SK-N-SH (cell line): ENCODE measurements around the gene RAPGEF2. TPM values are rescaled to one million over a fixed set of nuclear protein-coding genes. Genes with fewer than 3 reads are reported as not detected.

Experiments used
- CTCF ChIA-PET: fragments of 300-600, 350-600 bp; formaldehyde crosslinking; extraction: SDS; loops from one replicate; lab custom pipeline; 2021; lab: Yijun Ruan, JAX
- POLR2A ChIA-PET: fragments of 350-600 bp; sonication (Branson Sonifier 250); formaldehyde crosslinking; extraction: SDS; loops from one replicate; lab custom pipeline; 2020; ENCODE audit warnings: antibody characterized with exemption, inconsistent platforms; lab: Yijun Ruan, JAX
- DNase-seq: peaks from one replicate; pipeline ENCODE4 v3.0.0; 2012
- H2AFZ ChIP-seq: fragments of 200-600 bp; sonication (generic); 2 replicates; pipeline ENCODE4 v1.8.1; 2016; ENCODE audit warnings: antibody characterized with exemption, mild to moderate bottlenecking, low read depth
- H3F3A ChIP-seq: fragments of 200-600 bp; sonication (generic); replicated peaks from 2 replicates; pipeline ENCODE3; 2016; ENCODE audit warnings: antibody characterized with exemption, mild to moderate bottlenecking; ENCODE audit not compliant: insufficient read depth
- H3K27ac ChIP-seq, 2 experiments: fragments of 200-500 bp in 1 of 2; fragments of 200-600 bp in 1 of 2; sonication (Bioruptor generic) in 1 of 2; sonication (generic), shearing (Covaris generic) in 1 of 2; 2 replicates each; pipeline versions ENCODE4 v1.5.1 to v1.6.1; 2014 to 2016; ENCODE audit warnings: low read depth in 2 of 2, inconsistent platforms in 1 of 2, low read length in 1 of 2, mild to moderate bottlenecking in 1 of 2, mixed read lengths in 1 of 2
- H3K27me3 ChIP-seq: fragments of 200-600 bp; sonication (generic), shearing (Covaris generic); 2 replicates; pipeline ENCODE4 v1.6.1; 2016; ENCODE audit warnings: mixed run types; ENCODE audit not compliant: insufficient read depth
- H3K36me3 ChIP-seq, 2 experiments: fragments of 200-500 bp in 1 of 2; fragments of 200-600 bp in 1 of 2; sonication (Bioruptor generic) in 1 of 2; sonication (generic) in 1 of 2; replicated peaks in 1 of 2; 2 replicates each; pipeline versions ENCODE3 to v1.5.1; 2014 to 2016; ENCODE audit warnings: low read length in 1 of 2, mild to moderate bottlenecking in 1 of 2; ENCODE audit not compliant: insufficient read depth in 2 of 2, control insufficient read depth in 1 of 2
- H3K4me1 ChIP-seq, 2 experiments: fragments of 200-500 bp in 1 of 2; fragments of 200-600 bp in 1 of 2; sonication (Bioruptor generic) in 1 of 2; sonication (generic), shearing (Covaris generic) in 1 of 2; 2 replicates each; pipeline versions ENCODE4 v1.5.1 to v1.6.1; 2014 to 2016; ENCODE audit warnings: low read depth in 1 of 2, low read length in 1 of 2, mixed run types in 1 of 2; ENCODE audit not compliant: insufficient read depth in 2 of 2, control insufficient read depth in 1 of 2
- H3K4me2 ChIP-seq: fragments of 200-600 bp; sonication (generic), shearing (Covaris generic); 2 replicates; pipeline ENCODE4 v1.6.1; 2017; ENCODE audit warnings: mixed run types
- H3K4me3 ChIP-seq, 2 experiments: fragments of 200-500 bp in 1 of 2; fragments of 200-600 bp in 1 of 2; sonication (Bioruptor generic) in 1 of 2; sonication (generic), shearing (Covaris generic) in 1 of 2; 2 replicates each; pipeline versions ENCODE4 v1.5.1 to v1.8.1; 2014 to 2016; ENCODE audit warnings: low read depth in 2 of 2, inconsistent platforms in 1 of 2, low read length in 1 of 2, mild to moderate bottlenecking in 1 of 2, mixed read lengths in 1 of 2, moderate library complexity in 1 of 2
- H3K79me2 ChIP-seq: fragments of 200-600 bp; sonication (generic); 2 replicates; pipeline ENCODE4 v1.8.1; 2017; ENCODE audit warnings: mild to moderate bottlenecking; ENCODE audit not compliant: insufficient read depth
- H3K9ac ChIP-seq: fragments of 200-600 bp; sonication (generic); 2 replicates; pipeline ENCODE4 v1.6.1; 2017; ENCODE audit warnings: mixed run types
- H3K9me2 ChIP-seq: fragments of 200-600 bp; sonication (generic); 2 replicates; pipeline ENCODE4 v1.6.1; 2017; ENCODE audit warnings: mixed run types
- H3K9me3 ChIP-seq: fragments of 200-600 bp; sonication (generic); 2 replicates; pipeline ENCODE4 v1.6.1; 2017; ENCODE audit warnings: mixed run types, mild to moderate bottlenecking, moderate library complexity
- H4K20me1 ChIP-seq: fragments of 200-600 bp; sonication (generic); 2 replicates; pipeline ENCODE4 v1.6.1; 2017; ENCODE audit warnings: mild to moderate bottlenecking, mixed run types; ENCODE audit not compliant: insufficient read depth
- GATA2 ChIP-seq: sonication (generic); formaldehyde crosslinking; IDR thresholded peaks from 2 replicates; pipeline ENCODE4 v1.5.0; 2020; ENCODE audit warnings: mild to moderate bottlenecking, missing genetic modification reagents
- MEF2A ChIP-seq: IDR thresholded peaks from 2 replicates; pipeline ENCODE4 v1.4.0; 2012; ENCODE audit warnings: low read depth, borderline replicate concordance
- RCOR1 ChIP-seq: fragments of 150-350 bp; IDR thresholded peaks from 2 replicates; pipeline ENCODE4 v1.6.1; 2017; ENCODE audit warnings: antibody characterized with exemption, low read length
- RFX5 ChIP-seq: IDR thresholded peaks from 2 replicates; pipeline ENCODE4 v1.6.1; 2012; ENCODE audit warnings: mild to moderate bottlenecking, improper control_type of control experiment, low read length
- TCF12 ChIP-seq: IDR thresholded peaks from 2 replicates; pipeline ENCODE4 v1.4.0; 2012
- ZBTB33 ChIP-seq: IDR thresholded peaks from 2 replicates; pipeline ENCODE4 v1.4.0; 2012; ENCODE audit warnings: low read depth, borderline replicate concordance
- WGBS: methylation state at CpG from one replicate; pipeline ENCODE4 v1.1.6; 2017; ENCODE audit warnings: low lambda C conversion rate; 5-methylcytosine and 5-hydroxymethylcytosine counted together
- polyA plus RNA-seq, 3 experiments: library from polyadenylated mRNA; depleted of rRNA; stranded (reverse); fragments of >200 nt; gene quantifications; 2 replicates each; pipeline ENCODE4 v1.2.3, GENCODE V29; 2012
- TF ChIP-seq, protein P1 (sequence below): IDR thresholded peaks from 2 replicates; pipeline ENCODE4 v1.6.1; 2012; ENCODE audit warnings: mild to moderate bottlenecking, low read depth, low read length, moderate library complexity

RAPGEF2 gene
- polyA plus RNA-seq, 1 of the 3 experiments (the other 2 are of a cell fraction): 19.2 TPM

DNA sequence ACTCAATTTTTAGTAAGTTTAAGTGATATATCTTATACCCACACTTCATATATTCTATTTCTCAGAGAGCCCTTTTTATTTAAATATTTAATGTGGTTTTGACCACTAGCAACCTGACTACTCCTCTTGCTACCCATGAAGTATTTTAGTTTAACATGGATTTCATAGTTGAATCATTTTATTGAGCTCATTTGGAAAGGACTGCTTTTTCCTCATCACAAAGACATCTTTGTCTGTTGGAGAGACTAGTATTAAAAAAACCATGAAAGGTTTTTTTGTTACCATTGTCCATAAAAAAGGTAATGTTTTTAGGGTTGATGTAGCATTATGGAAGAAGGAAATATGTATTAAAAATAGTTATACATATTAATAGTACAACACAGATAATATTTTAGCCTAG, 139.5 kb downstream of the RAPGEF2 start:
- H3K9me3 ChIP-seq: no peaks in the 10 kb centered on the region
- peaks cover 3% of the 10 kb centered on the region for H3F3A ChIP-seq
- no peaks in the 10 kb centered on the region for H4K20me1 ChIP-seq
- H3K79me2 ChIP-seq: peaks cover 9% of the 10 kb centered on the region
- no peak overlapping the region for H3K4me2 ChIP-seq
- H3K4me1 ChIP-seq: peaks cover 0 to 7% of the 10 kb centered on the region in 2 experiments; a peak in 1 of 4 replicates
- POLR2A ChIA-PET: no interaction called here
- peaks cover 6 to 51% of the 10 kb centered on the region in 2 experiments for H3K36me3 ChIP-seq
- H3K27me3 ChIP-seq: no peaks in the 10 kb centered on the region
- CTCF ChIA-PET: interaction anchor here (1.0 kb wide), 1 partner anchor 39 kb away, joined by 3 read pairs; no protein-coding TSS in a partner anchor
- DNase-seq: no peak
- no peak for TF ChIP-seq RCOR1
- TF ChIP-seq TCF12: no peak
- TF ChIP-seq GATA2 (CRISPR knock-in tag): no peak
- TF ChIP-seq ZBTB33: no peak
- TF ChIP-seq, all 33 proteins: peak for 0
- Histone ChIP-seq H3K4me3 (no peak overlapping the region), H3K9me2 (no peaks in the 10 kb centered on the region), H2AFZ (no peak overlapping the region), H3K27ac (no peak overlapping the region), H3K9ac (no peak overlapping the region)

- no peaks in the 10 kb centered on the region for H3K9me2 ChIP-seq
- H3K27me3 ChIP-seq: no peaks in the 10 kb centered on the region
- H3K9me3 ChIP-seq: no peaks in the 10 kb centered on the region
- H3K27ac ChIP-seq: peak overlapping the region; percentile 16 to 30; a peak in 1 of 4 replicates
- ChIA-PET CTCF (interaction anchor here (0.7 to 1.4 kb wide), 3 partner anchors 13 to 518 kb away, joined by 3 to 4 read pairs (median 4); no protein-coding TSS in a partner anchor), POLR2A (no interaction called here)
- DNase-seq: peak; percentile 19
- H4K20me1 ChIP-seq: no peaks in the 10 kb centered on the region
- H3K79me2 ChIP-seq: peaks cover 3% of the 10 kb centered on the region; the same call in 1 of the 2 replicates
- no peak overlapping the region for H3K9ac ChIP-seq
- H3K4me2 ChIP-seq: 0 out of 2 replicates have a peak overlapping the region, but pooled peaks have one; percentile 14
- peaks cover 0 to 11% of the 10 kb centered on the region in 2 experiments; a peak in 2 of 4 replicates for H3K4me1 ChIP-seq
- H3K36me3 ChIP-seq: peaks cover 0 to 36% of the 10 kb centered on the region in 2 experiments
- H2AFZ ChIP-seq: no peak overlapping the region
- 86% methylated on average over 7 of the region's 7 CpGs for WGBS
- no peak overlapping the region; a peak in 1 of 4 replicates for H3K4me3 ChIP-seq
- no peak for TF ChIP-seq RFX5
- peak; percentile 72; the same call in 1 of the 2 replicates for TF ChIP-seq MEF2A
- no peak for TF ChIP-seq GATA2 (CRISPR knock-in tag)
- TF ChIP-seq, protein P1, sequence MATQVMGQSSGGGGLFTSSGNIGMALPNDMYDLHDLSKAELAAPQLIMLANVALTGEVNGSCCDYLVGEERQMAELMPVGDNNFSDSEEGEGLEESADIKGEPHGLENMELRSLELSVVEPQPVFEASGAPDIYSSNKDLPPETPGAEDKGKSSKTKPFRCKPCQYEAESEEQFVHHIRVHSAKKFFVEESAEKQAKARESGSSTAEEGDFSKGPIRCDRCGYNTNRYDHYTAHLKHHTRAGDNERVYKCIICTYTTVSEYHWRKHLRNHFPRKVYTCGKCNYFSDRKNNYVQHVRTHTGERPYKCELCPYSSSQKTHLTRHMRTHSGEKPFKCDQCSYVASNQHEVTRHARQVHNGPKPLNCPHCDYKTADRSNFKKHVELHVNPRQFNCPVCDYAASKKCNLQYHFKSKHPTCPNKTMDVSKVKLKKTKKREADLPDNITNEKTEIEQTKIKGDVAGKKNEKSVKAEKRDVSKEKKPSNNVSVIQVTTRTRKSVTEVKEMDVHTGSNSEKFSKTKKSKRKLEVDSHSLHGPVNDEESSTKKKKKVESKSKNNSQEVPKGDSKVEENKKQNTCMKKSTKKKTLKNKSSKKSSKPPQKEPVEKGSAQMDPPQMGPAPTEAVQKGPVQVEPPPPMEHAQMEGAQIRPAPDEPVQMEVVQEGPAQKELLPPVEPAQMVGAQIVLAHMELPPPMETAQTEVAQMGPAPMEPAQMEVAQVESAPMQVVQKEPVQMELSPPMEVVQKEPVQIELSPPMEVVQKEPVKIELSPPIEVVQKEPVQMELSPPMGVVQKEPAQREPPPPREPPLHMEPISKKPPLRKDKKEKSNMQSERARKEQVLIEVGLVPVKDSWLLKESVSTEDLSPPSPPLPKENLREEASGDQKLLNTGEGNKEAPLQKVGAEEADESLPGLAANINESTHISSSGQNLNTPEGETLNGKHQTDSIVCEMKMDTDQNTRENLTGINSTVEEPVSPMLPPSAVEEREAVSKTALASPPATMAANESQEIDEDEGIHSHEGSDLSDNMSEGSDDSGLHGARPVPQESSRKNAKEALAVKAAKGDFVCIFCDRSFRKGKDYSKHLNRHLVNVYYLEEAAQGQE: no peak
- TF ChIP-seq, all 33 proteins: peak for 1
- peaks cover 6% of the 10 kb centered on the region for H3F3A ChIP-seq
These were observed 145.7 kb downstream of the RAPGEF2 start for GRCh38 chr4:159248384-159249178.
